HCT116 (cell line): Measurements from ENCODE around the gene OTOP3. TPM values are rescaled to one million over a fixed set of nuclear protein-coding genes. Genes with fewer than 3 reads are reported as not detected.
A peak's percentile ranks its signal among the peaks of the same experiment; 100 is the strongest.

Experiments used
- ATAC-seq: fragments of 200-7000 bp; cut with Tn5 transposase; 2 replicates; pipeline ENCODE4 v1.9.1; 2020; ENCODE audit warnings: mild to moderate bottlenecking, moderate library complexity
- BruUV-seq: library from RNA; stranded (reverse); fragments of 400-500 nt; replicated peaks from 2 replicates; lab custom pipeline; 2021; lab: Mats Ljungman, UMichigan
- CTCF ChIA-PET: fragments of 300-600 bp; sonication (Branson Sonifier 250); formaldehyde crosslinking; loops from one replicate; lab custom pipeline; 2021; ENCODE audit warnings: antibody characterized with exemption; lab: Charles Lee
- POLR2A ChIA-PET: fragments of 300-600, 350-600 bp; sonication (Branson Sonifier 250); formaldehyde crosslinking; loops from one replicate; lab custom pipeline; 2021; ENCODE audit warnings: antibody characterized with exemption; lab: Charles Lee
- RAD21 ChIA-PET, 2 experiments: fragments of 300-600 bp; sonication (Branson Sonifier 250); formaldehyde crosslinking; loops; one replicate each; lab custom pipeline; 2023; ENCODE audit warnings: low total read pairs in 2 of 2; ENCODE audit not compliant: uncharacterized antibody in 2 of 2, unreplicated experiment in 2 of 2, low non-redundant PET in 1 of 2; lab: Charles Lee
- DNase-seq: peaks from one replicate; pipeline ENCODE4 v3.0.0-alpha.2; 2010; ENCODE audit warnings: low read depth, low spot score
- H2AFZ ChIP-seq: fragments of 200-600 bp; shearing (Covaris generic), sonication (generic); 2 replicates; pipeline ENCODE4 v1.6.1; 2017; ENCODE audit warnings: low read depth, mixed run types, mixed read lengths, antibody characterized with exemption, low read length; ENCODE audit not compliant: poor library complexity, severe bottlenecking
- H3K27ac ChIP-seq: 2 replicates; pipeline ENCODE4 v1.5.1; 2012; ENCODE audit warnings: low read depth, low read length
- H3K27me3 ChIP-seq: fragments of 200-600 bp; sonication (generic); 2 replicates; pipeline ENCODE4 v1.6.1; 2016; ENCODE audit warnings: mixed run types, low read length, mixed read lengths; ENCODE audit not compliant: insufficient read depth
- H3K36me3 ChIP-seq, 2 experiments: fragments of 200-500 bp in 1 of 2; fragments of 200-600 bp in 1 of 2; sonication (Bioruptor generic) in 1 of 2; sonication (generic) in 1 of 2; 2 replicates each; pipeline versions ENCODE4 v1.5.1 to v1.6.1; 2014 to 2016; ENCODE audit warnings: low read length in 2 of 2, inconsistent platforms in 1 of 2, mixed read lengths in 1 of 2, mixed run types in 1 of 2; ENCODE audit not compliant: insufficient read depth in 2 of 2, control insufficient read depth in 1 of 2
- H3K4me1 ChIP-seq, 2 experiments: fragments of 200-600 bp in 1 of 2; sonication (generic) in 1 of 2; 2 replicates each; pipeline versions ENCODE4 v1.5.1 to v1.6.1; 2012 to 2017; ENCODE audit warnings: low read length in 2 of 2, inconsistent platforms in 1 of 2, mild to moderate bottlenecking in 1 of 2, mixed read lengths in 1 of 2, mixed run types in 1 of 2, moderate library complexity in 1 of 2; ENCODE audit not compliant: insufficient read depth in 2 of 2, control insufficient read depth in 1 of 2
- H3K4me2 ChIP-seq: fragments of 200-600 bp; sonication (generic); 2 replicates; pipeline ENCODE4 v1.6.1; 2017; ENCODE audit warnings: mixed run types, low read length, mixed read lengths
- H3K4me3 ChIP-seq, 2 experiments: fragments of 200-600 bp in 1 of 2; sonication (generic) in 1 of 2; replicated peaks in 1 of 2; 2 replicates each; pipeline ENCODE4 v1.5.1; 2011 to 2016; ENCODE audit warnings: low read length in 2 of 2, control low read depth in 1 of 2, low read depth in 1 of 2, mild to moderate bottlenecking in 1 of 2, mixed read lengths in 1 of 2, mixed run types in 1 of 2
- H3K79me2 ChIP-seq: fragments of 200-600 bp; sonication (generic); 2 replicates; pipeline ENCODE4 v1.6.1; 2017; ENCODE audit warnings: mild to moderate bottlenecking, mixed run types, low read length, moderate library complexity, mixed read lengths; ENCODE audit not compliant: insufficient read depth
- H3K9ac ChIP-seq: fragments of 200-600 bp; sonication (generic); 2 replicates; pipeline ENCODE4 v1.6.1; 2016; ENCODE audit warnings: low read length, mixed read lengths
- H3K9me2 ChIP-seq: fragments of 200-600 bp; sonication (generic), shearing (Covaris generic); 2 replicates; pipeline ENCODE4 v1.6.1; 2017; ENCODE audit warnings: mixed run types, mild to moderate bottlenecking, moderate library complexity; ENCODE audit not compliant: insufficient read depth
- H3K9me3 ChIP-seq, 2 experiments: fragments of 200-500 bp in 1 of 2; fragments of 200-600 bp in 1 of 2; sonication (Bioruptor generic) in 1 of 2; sonication (generic) in 1 of 2; 2 replicates each; pipeline ENCODE4 v1.6.1; 2014 to 2017; ENCODE audit warnings: low read length in 2 of 2, mixed read lengths in 2 of 2, inconsistent platforms in 1 of 2, low read depth in 1 of 2, mild to moderate bottlenecking in 1 of 2, mixed run types in 1 of 2, moderate library complexity in 1 of 2; ENCODE audit not compliant: control insufficient read depth in 1 of 2, insufficient read depth in 1 of 2
- H4K20me1 ChIP-seq: fragments of 200-600 bp; sonication (generic), shearing (Covaris generic); 2 replicates; pipeline ENCODE4 v1.6.1; 2017; ENCODE audit warnings: mixed run types, mild to moderate bottlenecking, moderate library complexity; ENCODE audit not compliant: insufficient read depth
- ATF3 ChIP-seq: IDR thresholded peaks from 2 replicates; pipeline ENCODE4 v1.6.1; 2012
- EZH2 ChIP-seq: fragments of 200-600 bp; sonication (generic); IDR thresholded peaks from 2 replicates; pipeline ENCODE4 v1.6.1; 2017; ENCODE audit warnings: antibody characterized with exemption, mixed run types
- EZH2phosphoT487 ChIP-seq: fragments of 200-600 bp; IDR thresholded peaks from 2 replicates; pipeline ENCODE4 v1.6.1; 2018; ENCODE audit warnings: antibody characterized with exemption, borderline replicate concordance
- FOSL1 ChIP-seq: IDR thresholded peaks from 2 replicates; pipeline ENCODE4 v1.6.1; 2012; ENCODE audit warnings: low read depth
- MAX ChIP-seq: IDR thresholded peaks from 2 replicates; pipeline ENCODE4 v1.6.1; 2012
- RAD21 ChIP-seq: IDR thresholded peaks from 2 replicates; pipeline ENCODE4 v1.6.1; 2012; ENCODE audit warnings: low read depth, mild to moderate bottlenecking
- SP1 ChIP-seq: IDR thresholded peaks from 2 replicates; pipeline ENCODE4 v1.6.1; 2012; ENCODE audit warnings: low read depth
- SRF ChIP-seq: IDR thresholded peaks from 2 replicates; pipeline ENCODE4 v1.6.1; 2012; ENCODE audit warnings: low read depth
- TCF7L2 ChIP-seq: IDR thresholded peaks from 2 replicates; pipeline ENCODE4 v1.7.0; 2011; ENCODE audit warnings: borderline replicate concordance, inconsistent platforms; ENCODE audit not compliant: insufficient read depth, insufficient read length; ENCODE audit errors: extremely low read depth
- intact Hi-C: fragments of 100-400 bp; cut with micrococcal nuclease; formaldehyde crosslinking; loops from 2 replicates; pipeline ENCODE4 v1.10.0; 2022
- total RNA-seq: library from RNA; stranded (reverse); gene quantifications from one replicate; pipeline ENCODE4 v1.2.1, GENCODE V29; 2021; ENCODE audit not compliant: unreplicated experiment
- TF ChIP-seq, protein P1 (sequence below): IDR thresholded peaks from 2 replicates; pipeline ENCODE4 v1.6.1; 2012; ENCODE audit warnings: low read depth

OTOP3 gene
- total RNA-seq, 1 experiment from 2014 or later = not detected

- intact Hi-C loops = no loop called here
- ChIA-PET CTCF (interaction anchor here (1.0 to 4.0 kb wide), 2 partner anchors 29 to 211 kb away, joined by 3 to 16 read pairs; no protein-coding TSS in a partner anchor), RAD21 (no interaction called here), POLR2A (interaction anchor here (0.8 to 1.2 kb wide), 2 partner anchors 20 to 21 kb away, joined by 3 to 4 read pairs; no protein-coding TSS in a partner anchor)
- no peaks in the 10 kb centered on the region for H3K9me2 ChIP-seq
- DNase-seq = no peak
- H4K20me1 ChIP-seq = no peaks in the 10 kb centered on the region
- no peak overlapping the region for H2AFZ ChIP-seq
- H3K4me2 ChIP-seq = peak overlapping the region; percentile 28
- H3K27me3 ChIP-seq = no peaks in the 10 kb centered on the region
- peaks cover 32% of the 10 kb centered on the region; the same call in 1 of the 2 replicates for H3K79me2 ChIP-seq
- 0 out of 2 replicates have a peak overlapping the region, but pooled peaks have one; percentile 6 for H3K9ac ChIP-seq
- H3K9me3 ChIP-seq = no peaks in the 10 kb centered on the region
- H3K4me3 ChIP-seq = no peak overlapping the region
- no peaks in the 10 kb centered on the region for H3K36me3 ChIP-seq
- no TSS peak for BruUV-seq
- H3K27ac ChIP-seq = peak overlapping the region; percentile 74
- TF ChIP-seq SP1 = no peak
- no peak for TF ChIP-seq TCF7L2
- TF ChIP-seq EZH2 = no peak
- no peak for TF ChIP-seq EZH2phosphoT487
- no peak for TF ChIP-seq FOSL1
- no peak for TF ChIP-seq MAX
- TF ChIP-seq SRF = no peak
- TF ChIP-seq ATF3 = no peak
- TF ChIP-seq, protein P1, sequence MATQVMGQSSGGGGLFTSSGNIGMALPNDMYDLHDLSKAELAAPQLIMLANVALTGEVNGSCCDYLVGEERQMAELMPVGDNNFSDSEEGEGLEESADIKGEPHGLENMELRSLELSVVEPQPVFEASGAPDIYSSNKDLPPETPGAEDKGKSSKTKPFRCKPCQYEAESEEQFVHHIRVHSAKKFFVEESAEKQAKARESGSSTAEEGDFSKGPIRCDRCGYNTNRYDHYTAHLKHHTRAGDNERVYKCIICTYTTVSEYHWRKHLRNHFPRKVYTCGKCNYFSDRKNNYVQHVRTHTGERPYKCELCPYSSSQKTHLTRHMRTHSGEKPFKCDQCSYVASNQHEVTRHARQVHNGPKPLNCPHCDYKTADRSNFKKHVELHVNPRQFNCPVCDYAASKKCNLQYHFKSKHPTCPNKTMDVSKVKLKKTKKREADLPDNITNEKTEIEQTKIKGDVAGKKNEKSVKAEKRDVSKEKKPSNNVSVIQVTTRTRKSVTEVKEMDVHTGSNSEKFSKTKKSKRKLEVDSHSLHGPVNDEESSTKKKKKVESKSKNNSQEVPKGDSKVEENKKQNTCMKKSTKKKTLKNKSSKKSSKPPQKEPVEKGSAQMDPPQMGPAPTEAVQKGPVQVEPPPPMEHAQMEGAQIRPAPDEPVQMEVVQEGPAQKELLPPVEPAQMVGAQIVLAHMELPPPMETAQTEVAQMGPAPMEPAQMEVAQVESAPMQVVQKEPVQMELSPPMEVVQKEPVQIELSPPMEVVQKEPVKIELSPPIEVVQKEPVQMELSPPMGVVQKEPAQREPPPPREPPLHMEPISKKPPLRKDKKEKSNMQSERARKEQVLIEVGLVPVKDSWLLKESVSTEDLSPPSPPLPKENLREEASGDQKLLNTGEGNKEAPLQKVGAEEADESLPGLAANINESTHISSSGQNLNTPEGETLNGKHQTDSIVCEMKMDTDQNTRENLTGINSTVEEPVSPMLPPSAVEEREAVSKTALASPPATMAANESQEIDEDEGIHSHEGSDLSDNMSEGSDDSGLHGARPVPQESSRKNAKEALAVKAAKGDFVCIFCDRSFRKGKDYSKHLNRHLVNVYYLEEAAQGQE = no peak
- no peak for TF ChIP-seq RAD21
- TF ChIP-seq, all 23 proteins: peak for 0
- ATAC-seq = no peak
- H3K4me1 ChIP-seq = peaks cover 45 to 56% of the 10 kb centered on the region in 2 experiments
Measured at GRCh38 chr17:74990581-74991105, 54.9 kb downstream of the OTOP3 start.
